GM12801 (cell line): ENCODE measurements around the gene CFAP43.

ENCODE experiments used
- TF ChIP-seq, protein P1 (sequence below): IDR thresholded peaks from one replicate; pipeline ENCODE4 v1.5.1; 2011; ENCODE audit warnings: control low read depth; ENCODE audit not compliant: insufficient read length; ENCODE audit errors: extremely low read depth

CFAP43 gene

DNA sequence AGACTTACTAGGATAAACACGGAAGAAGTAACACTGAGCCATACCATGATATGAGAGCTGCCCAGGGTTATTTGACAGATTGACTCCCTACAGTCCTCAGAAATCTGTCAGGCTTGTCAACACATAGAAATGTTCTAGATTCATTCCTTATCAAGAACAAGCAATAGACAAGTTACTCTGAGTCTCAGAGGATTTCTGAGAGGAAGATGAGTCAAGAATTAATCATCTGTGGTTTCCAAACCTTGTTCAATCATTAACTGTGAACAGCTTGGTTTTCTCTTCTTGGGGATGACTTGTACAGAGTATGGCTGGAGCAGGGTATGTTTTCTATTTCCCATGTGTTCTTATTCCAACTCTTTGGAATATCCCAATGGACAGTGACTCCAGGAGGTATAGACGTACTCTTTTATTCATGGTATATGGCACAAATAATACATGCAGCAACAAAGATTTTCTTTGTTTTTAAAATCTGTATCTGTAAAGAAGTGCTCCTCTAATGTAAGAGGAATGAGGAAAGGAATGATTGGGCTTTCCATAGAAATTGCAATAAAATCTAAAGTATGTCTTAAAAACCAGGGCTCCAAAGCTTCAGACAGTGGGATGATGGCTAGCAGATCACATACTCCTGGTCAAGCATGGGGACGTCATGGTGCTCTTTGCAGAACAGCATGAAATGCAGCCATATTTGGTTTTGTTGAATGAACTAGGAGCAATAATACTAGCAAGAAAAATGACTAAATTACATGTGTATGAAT lies 122.1 kb downstream of the CFAP43 start:
- TF ChIP-seq, protein P1, sequence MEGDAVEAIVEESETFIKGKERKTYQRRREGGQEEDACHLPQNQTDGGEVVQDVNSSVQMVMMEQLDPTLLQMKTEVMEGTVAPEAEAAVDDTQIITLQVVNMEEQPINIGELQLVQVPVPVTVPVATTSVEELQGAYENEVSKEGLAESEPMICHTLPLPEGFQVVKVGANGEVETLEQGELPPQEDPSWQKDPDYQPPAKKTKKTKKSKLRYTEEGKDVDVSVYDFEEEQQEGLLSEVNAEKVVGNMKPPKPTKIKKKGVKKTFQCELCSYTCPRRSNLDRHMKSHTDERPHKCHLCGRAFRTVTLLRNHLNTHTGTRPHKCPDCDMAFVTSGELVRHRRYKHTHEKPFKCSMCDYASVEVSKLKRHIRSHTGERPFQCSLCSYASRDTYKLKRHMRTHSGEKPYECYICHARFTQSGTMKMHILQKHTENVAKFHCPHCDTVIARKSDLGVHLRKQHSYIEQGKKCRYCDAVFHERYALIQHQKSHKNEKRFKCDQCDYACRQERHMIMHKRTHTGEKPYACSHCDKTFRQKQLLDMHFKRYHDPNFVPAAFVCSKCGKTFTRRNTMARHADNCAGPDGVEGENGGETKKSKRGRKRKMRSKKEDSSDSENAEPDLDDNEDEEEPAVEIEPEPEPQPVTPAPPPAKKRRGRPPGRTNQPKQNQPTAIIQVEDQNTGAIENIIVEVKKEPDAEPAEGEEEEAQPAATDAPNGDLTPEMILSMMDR, result no peak

DNA sequence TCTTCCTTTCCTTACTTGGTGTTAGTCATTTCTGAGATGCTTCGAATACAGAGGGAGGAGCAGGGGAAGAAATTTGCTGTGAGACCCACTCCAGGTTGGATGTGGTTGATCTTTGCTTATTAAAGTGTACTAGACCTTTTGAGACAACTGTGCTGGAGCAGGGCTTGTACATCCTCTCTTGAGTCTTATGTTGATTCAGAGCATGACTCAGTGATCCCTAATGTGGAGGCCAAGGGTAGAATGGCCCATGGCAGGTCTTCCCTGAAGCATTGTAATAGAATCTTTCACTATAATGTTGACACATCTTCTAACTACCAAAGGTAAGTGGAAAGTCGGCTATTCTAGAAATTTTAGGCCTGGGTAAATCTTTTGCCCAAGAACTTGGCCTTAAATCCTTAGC lies 127.2 kb downstream of the CFAP43 start:
- TF ChIP-seq, protein P1, result no peak

DNA sequence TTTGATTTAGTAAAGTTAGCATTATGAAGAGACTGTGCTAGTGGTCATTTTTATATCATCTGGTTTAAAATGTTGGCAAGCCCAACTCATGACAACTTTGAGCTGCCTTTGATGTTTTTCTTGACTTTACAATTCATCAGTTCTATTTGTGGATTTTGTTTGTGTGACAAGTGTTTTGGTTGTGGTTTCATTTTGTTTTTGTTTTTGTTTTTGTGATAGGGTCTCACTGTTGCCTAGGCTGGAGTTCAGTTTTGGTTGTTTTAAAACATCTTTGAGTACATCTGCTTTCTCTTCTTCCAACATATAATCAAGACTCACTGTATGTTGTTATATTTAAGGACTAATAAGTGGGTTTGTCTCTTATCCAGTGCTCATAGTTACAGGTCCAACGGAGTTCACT lies 127.7 kb downstream of the CFAP43 start:
- TF ChIP-seq, protein P1, result no peak

DNA sequence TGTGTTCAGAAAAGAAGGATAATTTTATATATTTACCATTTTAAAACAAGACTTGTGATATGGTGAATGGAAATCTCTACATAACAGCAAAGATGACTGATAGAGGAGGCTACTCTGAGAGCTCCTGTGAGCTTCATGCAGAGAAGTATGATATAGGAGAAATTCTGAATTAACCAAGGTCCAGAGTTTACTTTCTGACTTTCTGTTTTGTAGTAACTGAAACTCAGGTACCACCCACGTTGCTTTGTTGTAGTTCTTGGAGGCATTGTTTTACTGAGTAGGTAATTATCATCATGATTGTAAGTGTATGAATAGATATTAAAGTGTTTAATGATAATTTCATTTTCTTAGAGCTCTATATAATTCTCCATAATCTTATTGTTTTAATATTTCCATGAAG lies 128.2 kb downstream of the CFAP43 start:
- TF ChIP-seq, protein P1, result no peak

DNA sequence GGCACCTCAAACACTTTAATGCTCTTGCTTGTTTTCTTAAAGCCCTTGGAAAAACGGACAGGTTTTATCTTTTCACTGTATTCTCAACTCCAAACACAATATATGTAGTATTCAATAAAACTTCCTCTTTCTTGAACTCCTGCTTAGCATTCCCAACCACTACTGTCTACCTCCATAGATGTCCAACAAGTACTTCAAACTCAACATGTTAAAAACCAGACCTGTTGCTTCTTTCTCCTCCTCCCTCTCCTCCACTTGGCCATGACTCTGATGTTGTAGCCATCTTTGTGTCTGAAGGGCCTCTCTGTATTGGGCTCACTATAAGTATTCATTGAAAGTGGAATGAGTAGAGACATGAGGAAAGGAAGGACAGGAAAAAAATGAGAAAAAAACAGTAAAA lies 130.3 kb downstream of the CFAP43 start:
- TF ChIP-seq, protein P1, result no peak

DNA sequence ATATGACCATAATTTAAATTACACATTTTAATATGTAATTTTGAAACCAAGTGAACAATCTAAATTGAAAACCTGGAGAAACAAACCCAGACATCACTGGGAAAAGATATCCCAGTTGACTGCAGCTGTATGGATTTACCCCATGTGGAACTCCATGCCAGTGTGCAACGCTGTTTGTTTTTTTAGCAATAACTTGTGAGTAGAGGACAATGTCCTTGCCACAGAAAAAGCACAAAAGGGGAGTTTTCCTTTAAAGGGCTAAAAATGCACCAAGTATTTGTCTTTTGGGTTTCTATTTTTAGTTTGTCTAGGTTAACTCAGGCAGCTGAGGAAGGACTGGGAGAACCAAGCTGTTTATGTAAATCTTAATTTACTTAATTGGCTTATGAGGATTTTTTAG lies 131.4 kb downstream of the CFAP43 start:
- TF ChIP-seq, protein P1, result no peak

DNA sequence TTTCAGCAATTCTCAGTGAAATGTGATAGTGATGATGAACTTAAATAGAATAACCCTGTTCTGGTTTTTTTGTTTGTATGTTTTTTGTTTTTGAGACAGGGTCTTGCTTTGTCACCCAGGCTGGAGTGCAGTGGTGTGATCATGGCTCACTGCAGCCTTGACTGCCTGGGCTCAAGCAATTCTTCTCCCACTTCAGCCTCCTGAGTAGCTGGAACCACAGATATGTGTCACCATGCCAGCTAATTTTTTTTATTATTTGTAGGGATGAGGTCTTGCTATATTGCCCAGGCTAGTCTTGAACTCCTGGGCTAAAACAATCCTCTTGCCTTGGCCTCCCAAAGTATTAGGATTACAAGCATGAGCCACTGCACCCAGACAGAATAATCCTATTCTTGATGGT lies 132.2 kb downstream of the CFAP43 start:
- TF ChIP-seq, protein P1, result no peak
